ENCODE measurements around the gene IFNGR1.

The IFNGR1 gene

GRCh38 chr6:137206577-137206976 lies 12.6 kb downstream of the IFNGR1 start:
- Histone ChIP-seq H3K36me3 (ENCODE audit: insufficient read depth, low read depth, low read length) (peaks cover 63% of the 10 kb centered on the region), H3K9me3 (ENCODE audit: insufficient read depth, low read depth, low read length) (peaks cover 34% of the 10 kb centered on the region), H3K27me3 (ENCODE audit: insufficient read depth, low read length) (no peaks in the 10 kb centered on the region), H3K4me1 (ENCODE audit: insufficient read depth, low read length) (no peaks in the 10 kb centered on the region), H3K27ac (ENCODE audit: low read length) (no peak overlapping the region), H3K4me3 (ENCODE audit: low read length) (no peak overlapping the region), H3K9ac (ENCODE audit: low read depth, low read length) (no peak overlapping the region)

GRCh38 chr6:137203256-137203655 lies 15.9 kb downstream of the IFNGR1 start:
- no peak overlapping the region for H3K9ac ChIP-seq (ENCODE audit: low read depth, low read length)
- H3K9me3 ChIP-seq (ENCODE audit: insufficient read depth, low read depth, low read length), result peaks cover 7% of the 10 kb centered on the region
- no peaks in the 10 kb centered on the region for H3K27me3 ChIP-seq (ENCODE audit: insufficient read depth, low read length)
- H3K4me1 ChIP-seq (ENCODE audit: insufficient read depth, low read length), result no peaks in the 10 kb centered on the region
- H3K27ac ChIP-seq (ENCODE audit: low read length), result no peak overlapping the region
- no peak overlapping the region for H3K4me3 ChIP-seq (ENCODE audit: low read length)
- peaks cover 83% of the 10 kb centered on the region for H3K36me3 ChIP-seq (ENCODE audit: insufficient read depth, low read depth, low read length)

GRCh38 chr6:137202078-137202477 lies 17.1 kb downstream of the IFNGR1 start:
- no peak overlapping the region for H3K4me3 ChIP-seq (ENCODE audit: low read length)
- no peaks in the 10 kb centered on the region for H3K4me1 ChIP-seq (ENCODE audit: insufficient read depth, low read length)
- H3K9ac ChIP-seq (ENCODE audit: low read depth, low read length), result no peak overlapping the region
- H3K9me3 ChIP-seq (ENCODE audit: insufficient read depth, low read depth, low read length), result no peaks in the 10 kb centered on the region
- no peaks in the 10 kb centered on the region for H3K27me3 ChIP-seq (ENCODE audit: insufficient read depth, low read length)
- H3K36me3 ChIP-seq (ENCODE audit: insufficient read depth, low read depth, low read length), result peaks cover 90% of the 10 kb centered on the region
- H3K27ac ChIP-seq (ENCODE audit: low read length), result no peak overlapping the region

GRCh38 chr6:137201006-137201405 lies 18.2 kb downstream of the IFNGR1 start:
- no peak overlapping the region for H3K4me3 ChIP-seq (ENCODE audit: low read length)
- H3K27ac ChIP-seq (ENCODE audit: low read length), result no peak overlapping the region
- H3K9me3 ChIP-seq (ENCODE audit: insufficient read depth, low read depth, low read length), result no peaks in the 10 kb centered on the region
- H3K9ac ChIP-seq (ENCODE audit: low read depth, low read length), result no peak overlapping the region
- H3K4me1 ChIP-seq (ENCODE audit: insufficient read depth, low read length), result no peaks in the 10 kb centered on the region
- H3K36me3 ChIP-seq (ENCODE audit: insufficient read depth, low read depth, low read length), result peaks cover 83% of the 10 kb centered on the region
- H3K27me3 ChIP-seq (ENCODE audit: insufficient read depth, low read length), result no peaks in the 10 kb centered on the region

DNA sequence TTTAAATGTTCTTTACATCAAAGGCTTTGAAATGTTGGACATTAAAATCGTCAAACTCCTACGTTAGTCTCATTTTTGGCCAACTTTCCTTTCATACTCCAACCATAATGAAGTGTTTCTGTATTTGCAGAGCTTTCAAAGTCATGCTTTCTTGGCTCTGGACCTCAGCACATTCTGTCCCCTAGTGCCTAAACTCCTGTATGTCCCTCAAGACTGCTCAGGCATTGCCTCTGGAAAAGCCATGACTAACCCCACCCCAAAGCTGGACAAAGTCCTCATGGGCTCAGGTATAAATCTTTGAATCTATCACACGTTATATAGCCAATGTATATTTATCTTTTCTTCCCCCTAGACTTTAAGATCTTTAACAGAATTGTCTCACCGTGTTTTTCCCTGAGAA lies 18.9 kb downstream of the IFNGR1 start:
- Histone ChIP-seq H3K4me3 (ENCODE audit: low read length) (no peak overlapping the region), H3K27ac (ENCODE audit: low read length) (no peak overlapping the region), H3K27me3 (ENCODE audit: insufficient read depth, low read length) (no peaks in the 10 kb centered on the region), H3K4me1 (ENCODE audit: insufficient read depth, low read length) (no peaks in the 10 kb centered on the region), H3K36me3 (ENCODE audit: insufficient read depth, low read depth, low read length) (peaks cover 76% of the 10 kb centered on the region), H3K9ac (ENCODE audit: low read depth, low read length) (no peak overlapping the region), H3K9me3 (ENCODE audit: insufficient read depth, low read depth, low read length) (no peaks in the 10 kb centered on the region)

DNA sequence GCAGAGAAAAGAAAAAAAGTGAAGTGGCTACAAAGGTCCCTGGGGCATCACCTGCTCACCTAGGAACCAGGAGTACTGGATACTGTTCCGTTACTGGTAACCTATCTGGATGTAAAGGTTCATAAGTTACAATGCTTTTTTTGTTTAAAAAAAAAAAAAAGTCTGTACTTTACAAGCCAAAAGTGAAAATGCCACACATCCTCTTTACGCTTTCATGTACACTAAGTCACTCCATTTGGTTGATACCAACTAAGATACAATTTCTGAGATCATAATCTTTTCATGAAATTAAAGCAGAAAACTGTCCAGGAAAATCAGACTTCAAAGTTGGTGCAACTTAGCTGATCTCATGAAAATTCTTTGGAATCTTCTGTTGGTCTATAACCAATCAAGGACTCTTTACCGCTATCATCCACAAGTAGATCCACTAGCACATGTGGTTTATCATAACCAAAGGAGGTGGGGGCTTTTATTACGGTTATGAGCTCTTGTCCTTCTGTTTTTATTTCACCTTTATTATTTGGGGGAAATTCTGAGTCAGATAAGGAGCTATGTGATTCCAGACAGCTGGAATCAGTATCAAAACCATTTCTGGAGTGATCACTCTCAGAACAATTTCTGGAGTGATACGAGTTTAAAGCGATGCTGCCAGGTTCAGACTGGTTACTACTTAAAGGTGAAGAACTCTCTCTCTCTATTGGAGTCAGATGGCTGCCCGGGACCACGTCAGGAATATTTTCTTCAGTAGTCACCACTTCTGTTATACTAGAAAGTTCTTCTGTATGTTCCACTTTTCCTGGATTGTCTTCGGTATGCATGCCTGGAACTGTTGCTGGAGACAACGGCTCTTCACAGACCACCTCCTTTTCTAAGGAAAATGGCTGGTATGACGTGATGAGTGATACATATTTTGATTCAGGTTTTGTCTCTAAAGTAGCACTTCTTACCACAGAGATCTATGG lies 21.2 kb downstream of the IFNGR1 start:
- Histone ChIP-seq H3K4me1 (ENCODE audit: insufficient read depth, low read length) (no peaks in the 10 kb centered on the region), H3K4me3 (ENCODE audit: low read length) (no peak overlapping the region), H3K27ac (ENCODE audit: low read length) (no peak overlapping the region), H3K27me3 (ENCODE audit: insufficient read depth, low read length) (no peaks in the 10 kb centered on the region), H3K9me3 (ENCODE audit: insufficient read depth, low read depth, low read length) (peaks cover 3% of the 10 kb centered on the region; the same call in 1 of the 2 replicates), H3K9ac (ENCODE audit: low read depth, low read length) (no peak overlapping the region), H3K36me3 (ENCODE audit: insufficient read depth, low read depth, low read length) (peaks cover 53% of the 10 kb centered on the region)

DNA sequence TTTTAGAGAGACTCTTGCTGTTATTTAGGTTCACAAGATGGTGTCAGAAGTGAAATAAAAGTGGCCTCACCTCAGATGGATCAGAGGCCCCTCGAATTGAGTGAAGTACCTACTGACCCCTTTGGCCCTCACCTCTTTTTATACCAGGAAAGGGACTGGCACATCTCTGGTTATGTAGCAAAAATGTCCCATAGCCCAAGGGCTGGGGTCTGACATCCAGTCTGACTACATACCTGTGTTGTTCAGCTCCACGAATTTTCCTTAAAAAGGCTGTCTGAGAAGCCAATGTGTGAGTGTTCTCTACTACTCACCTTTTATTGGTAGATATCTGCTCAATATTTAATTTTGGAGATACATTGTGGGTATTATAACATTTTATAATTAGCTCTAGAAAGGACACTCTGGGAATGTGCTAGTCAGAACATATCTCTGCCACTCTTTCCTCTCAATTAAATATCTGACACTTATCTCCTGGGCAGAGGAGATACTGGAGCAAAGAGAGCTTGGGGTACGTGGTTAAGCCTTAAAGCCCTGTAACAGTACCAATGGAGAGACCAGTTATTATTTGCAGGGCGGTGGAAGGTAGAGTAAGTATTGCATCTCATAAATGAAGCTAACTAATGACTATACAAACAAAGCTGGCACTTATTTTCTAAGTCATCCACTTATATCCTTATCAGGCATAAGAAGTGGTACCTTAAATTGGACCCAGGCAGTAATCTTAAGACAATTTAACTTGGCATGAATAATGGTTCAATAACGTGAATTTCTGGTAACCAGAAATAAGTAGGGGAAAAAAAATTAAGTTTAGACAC lies 25.7 kb downstream of the IFNGR1 start:
- Histone ChIP-seq H3K9me3 (ENCODE audit: insufficient read depth, low read depth, low read length) (peaks cover 40% of the 10 kb centered on the region), H3K4me3 (ENCODE audit: low read length) (no peak overlapping the region), H3K27me3 (ENCODE audit: insufficient read depth, low read length) (no peaks in the 10 kb centered on the region), H3K27ac (ENCODE audit: low read length) (no peak overlapping the region), H3K4me1 (ENCODE audit: insufficient read depth, low read length) (no peaks in the 10 kb centered on the region), H3K36me3 (ENCODE audit: insufficient read depth, low read depth, low read length) (peaks cover 15% of the 10 kb centered on the region), H3K9ac (ENCODE audit: low read depth, low read length) (no peak overlapping the region)

GRCh38 chr6:137192821-137193220 lies 26.4 kb downstream of the IFNGR1 start:
- Histone ChIP-seq H3K36me3 (ENCODE audit: insufficient read depth, low read depth, low read length) (peaks cover 9% of the 10 kb centered on the region), H3K9ac (ENCODE audit: low read depth, low read length) (no peak overlapping the region), H3K4me3 (ENCODE audit: low read length) (no peak overlapping the region), H3K4me1 (ENCODE audit: insufficient read depth, low read length) (no peaks in the 10 kb centered on the region), H3K27me3 (ENCODE audit: insufficient read depth, low read length) (no peaks in the 10 kb centered on the region), H3K27ac (ENCODE audit: low read length) (no peak overlapping the region), H3K9me3 (ENCODE audit: insufficient read depth, low read depth, low read length) (peaks cover 47% of the 10 kb centered on the region)

- H3K9ac ChIP-seq (ENCODE audit: low read depth, low read length), result no peak overlapping the region
These were observed 27.5 kb downstream of the IFNGR1 start for GRCh38 chr6:137191670-137192069.

DNA sequence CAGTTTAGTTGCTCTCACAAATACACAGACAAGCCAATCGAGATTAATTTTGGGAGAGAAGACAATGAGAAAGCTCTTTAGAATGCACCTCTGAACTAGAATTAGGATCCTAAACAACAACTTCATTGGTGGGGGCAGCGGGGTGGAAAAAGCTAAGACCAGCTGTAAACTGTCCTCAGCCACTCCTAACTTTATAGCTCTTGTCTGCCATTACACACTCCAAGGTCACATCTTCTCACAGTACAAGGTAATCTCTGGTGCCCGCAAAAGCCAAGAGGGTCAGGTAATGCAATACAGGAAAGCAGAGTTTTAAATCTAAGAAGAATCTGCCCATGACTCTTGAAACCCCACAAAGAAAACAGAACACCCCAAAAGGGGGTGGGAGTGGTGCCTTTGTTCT lies 27.9 kb downstream of the IFNGR1 start:
- H3K4me1 ChIP-seq (ENCODE audit: insufficient read depth, low read length), result no peaks in the 10 kb centered on the region

More at GRCh38 chr6:137191670-137192069, 27.5 kb downstream of the IFNGR1 start:
- Histone ChIP-seq H3K27me3 (ENCODE audit: insufficient read depth, low read length) (no peaks in the 10 kb centered on the region), H3K9me3 (ENCODE audit: insufficient read depth, low read depth, low read length) (peaks cover 58% of the 10 kb centered on the region), H3K36me3 (ENCODE audit: insufficient read depth, low read depth, low read length) (no peaks in the 10 kb centered on the region; the same call in 1 of the 2 replicates), H3K4me3 (ENCODE audit: low read length) (no peak overlapping the region), H3K4me1 (ENCODE audit: insufficient read depth, low read length) (no peaks in the 10 kb centered on the region), H3K27ac (ENCODE audit: low read length) (no peak overlapping the region)

GRCh38 chr6:137190583-137191094 lies 28.5 kb downstream of the IFNGR1 start:
- Histone ChIP-seq H3K36me3 (ENCODE audit: insufficient read depth, low read depth, low read length) (no peaks in the 10 kb centered on the region; the same call in 1 of the 2 replicates), H3K4me3 (ENCODE audit: low read length) (no peak overlapping the region), H3K4me1 (ENCODE audit: insufficient read depth, low read length) (no peaks in the 10 kb centered on the region), H3K9ac (ENCODE audit: low read depth, low read length) (no peak overlapping the region), H3K9me3 (ENCODE audit: insufficient read depth, low read depth, low read length) (peaks cover 69% of the 10 kb centered on the region), H3K27me3 (ENCODE audit: insufficient read depth, low read length) (no peaks in the 10 kb centered on the region), H3K27ac (ENCODE audit: low read length) (no peak overlapping the region)

More for the DNA sequence above, 27.9 kb downstream of the IFNGR1 start:
- H3K9me3 ChIP-seq (ENCODE audit: insufficient read depth, low read depth, low read length), result peaks cover 63% of the 10 kb centered on the region
- no peak overlapping the region for H3K9ac ChIP-seq (ENCODE audit: low read depth, low read length)
- H3K27ac ChIP-seq (ENCODE audit: low read length), result no peak overlapping the region
- H3K27me3 ChIP-seq (ENCODE audit: insufficient read depth, low read length), result no peaks in the 10 kb centered on the region
- no peak overlapping the region for H3K4me3 ChIP-seq (ENCODE audit: low read length)
- no peaks in the 10 kb centered on the region; the same call in 1 of the 2 replicates for H3K36me3 ChIP-seq (ENCODE audit: insufficient read depth, low read depth, low read length)

Data from iPS-20b (cell line).